Measurements from ENCODE around the gene PGAM5.

GRCh38 chr12:132665149-132665491 lies 45.5 kb upstream of the PGAM5 start:
- TF ChIP-seq EP300 (IDR thresholded peaks at IDR 0.05) (no peak), POLR2A (IDR thresholded peaks at IDR 0.05) (no peak)

All from gastroesophageal sphincter (tissue), 2 donors.